GM21786 (cell line): ENCODE measurements around the gene MYBBP1A.

ENCODE experiments used
- ATAC-seq: cut with Tn5 transposase; IDR thresholded peaks from one replicate; pipeline ENCODE4 v1.9.1; 2021; ENCODE audit not compliant: unreplicated experiment

The MYBBP1A gene

GRCh38 chr17:4574448-4575045 lies 19.4 kb upstream of the MYBBP1A start:
- no peak for ATAC-seq

GRCh38 chr17:4573669-4574068 lies 18.5 kb upstream of the MYBBP1A start:
- ATAC-seq, result no peak

- ATAC-seq, result no peak
Observed at GRCh38 chr17:4573115-4573514, 17.9 kb upstream of the MYBBP1A start.

- ATAC-seq, result no peak
Observed at GRCh38 chr17:4572131-4572530, 16.9 kb upstream of the MYBBP1A start.

- no peak for ATAC-seq
Observed at GRCh38 chr17:4569591-4569990, 14.4 kb upstream of the MYBBP1A start.

GRCh38 chr17:4566785-4567184 lies 11.6 kb upstream of the MYBBP1A start:
- ATAC-seq, result no peak

GRCh38 chr17:4565209-4566141 lies 10.3 kb upstream of the MYBBP1A start:
- ATAC-seq, result no peak

GRCh38 chr17:4562015-4562969 lies 7.1 kb upstream of the MYBBP1A start:
- no peak for ATAC-seq

GRCh38 chr17:4560837-4561256 lies 5.7 kb upstream of the MYBBP1A start:
- no peak for ATAC-seq

- ATAC-seq, result no peak
Observed at GRCh38 chr17:4560421-4560820, 5.2 kb upstream of the MYBBP1A start, which contains the start of gene GGT6. Gene GGT6, minus strand, starts transcription at chr17:4560577. Its CDS starts 56 bp downstream, at chr17:4560521.

GRCh38 chr17:4559966-4560365 lies 4.8 kb upstream of the MYBBP1A start:
- no peak for ATAC-seq

- ATAC-seq, result no peak
Observed at GRCh38 chr17:4559139-4559791, 4.1 kb upstream of the MYBBP1A start.

- ATAC-seq, result no peak
Observed at GRCh38 chr17:4558347-4558971, 3.3 kb upstream of the MYBBP1A start.

GRCh38 chr17:4557626-4558346 lies 2.6 kb upstream of the MYBBP1A start:
- ATAC-seq, result no peak

- no peak for ATAC-seq
Observed at GRCh38 chr17:4556996-4557395, 1.8 kb upstream of the MYBBP1A start.

GRCh38 chr17:4555873-4556759 lies 932 bp upstream of the MYBBP1A start:
- ATAC-seq, result no peak

- no peak for ATAC-seq
Observed at GRCh38 chr17:4554441-4554996, 665 bp downstream of the MYBBP1A start.

GRCh38 chr17:4553669-4554068 lies 1.5 kb downstream of the MYBBP1A start:
- ATAC-seq, result no peak
